Middle frontal gyrus (tissue), 1 donor: ENCODE data around the gene MCC.

ENCODE experiments used
- DNase-seq: peaks from one replicate; pipeline ENCODE4 v3.0.0-alpha.2; 2015; ENCODE audit warnings: low spot score; ENCODE audit errors: extremely low spot score

Gene MCC

GRCh38 chr5:113321276-113321675 is 167.0 kb downstream of the MCC start:
- no peak for DNase-seq

DNA sequence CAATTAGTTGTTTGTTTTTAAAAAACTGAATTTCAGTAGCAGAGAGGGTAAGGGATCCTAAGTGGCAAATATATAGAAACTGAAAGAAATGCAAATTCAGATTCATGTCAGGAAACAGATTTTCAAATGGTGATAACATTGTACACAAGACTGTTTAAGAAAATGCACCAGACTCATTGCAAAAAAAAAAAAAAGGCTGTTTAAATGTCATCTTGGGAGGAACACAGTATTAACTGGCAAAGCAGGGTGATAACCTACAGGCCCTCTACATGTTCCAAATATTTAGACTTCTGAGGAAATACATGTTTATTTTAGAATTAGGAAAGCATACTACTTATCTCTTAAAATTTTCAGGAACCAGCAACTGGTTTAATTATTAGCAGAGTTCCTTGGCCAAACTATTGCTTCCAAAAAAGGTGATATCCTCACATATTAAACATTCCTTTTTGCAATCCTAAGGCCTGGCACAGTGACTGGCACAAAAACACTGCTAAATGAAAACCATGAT is 167.9 kb downstream of the MCC start:
- no peak for DNase-seq

- DNase-seq: no peak
Observed at GRCh38 chr5:113319256-113320053, 168.8 kb downstream of the MCC start.

DNA sequence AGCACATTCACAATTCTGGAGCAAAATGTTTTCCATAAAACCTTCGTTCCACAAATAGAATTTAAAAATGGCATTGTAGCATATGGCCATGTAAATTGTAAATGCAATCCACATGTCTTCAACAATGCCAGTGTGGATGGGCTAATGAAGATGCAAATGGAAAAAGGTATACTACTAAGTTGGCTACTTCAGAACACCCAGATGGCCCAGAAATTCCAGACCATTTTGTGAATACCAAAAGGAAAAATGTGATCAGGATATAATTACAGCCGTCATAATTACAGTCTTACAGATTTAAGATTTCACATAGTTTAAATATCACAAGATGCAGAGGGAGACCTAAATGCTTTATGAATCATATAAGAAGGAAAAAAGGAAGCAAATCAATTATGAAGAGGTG is 170.6 kb downstream of the MCC start:
- no peak for DNase-seq

GRCh38 chr5:113311301-113311700 is 177.0 kb downstream of the MCC start:
- DNase-seq: no peak

GRCh38 chr5:113302120-113302519 is 186.1 kb downstream of the MCC start:
- DNase-seq: no peak

DNA sequence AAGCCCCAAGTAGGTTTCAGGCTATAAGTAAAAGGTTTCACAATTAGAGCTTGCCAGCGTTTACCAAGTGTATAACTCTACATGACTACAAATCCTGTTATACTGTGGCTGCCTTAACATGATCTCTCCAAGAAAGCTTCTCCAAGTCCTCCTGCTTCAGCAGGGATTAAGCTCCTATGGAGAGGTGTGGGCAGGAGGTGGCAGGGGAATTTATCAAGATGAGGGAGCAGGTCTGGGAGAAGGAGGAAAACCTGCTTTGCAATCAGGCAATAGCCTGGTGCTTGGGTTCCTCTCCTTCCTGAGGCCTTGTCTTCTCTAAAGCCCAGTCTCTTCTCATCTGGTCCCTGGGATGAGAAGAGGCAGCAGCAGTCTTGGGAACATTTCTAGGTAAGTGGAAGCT is 188.7 kb downstream of the MCC start:
- DNase-seq: no peak

- DNase-seq: no peak
Observed at GRCh38 chr5:113296676-113297075, 191.6 kb downstream of the MCC start.

DNA sequence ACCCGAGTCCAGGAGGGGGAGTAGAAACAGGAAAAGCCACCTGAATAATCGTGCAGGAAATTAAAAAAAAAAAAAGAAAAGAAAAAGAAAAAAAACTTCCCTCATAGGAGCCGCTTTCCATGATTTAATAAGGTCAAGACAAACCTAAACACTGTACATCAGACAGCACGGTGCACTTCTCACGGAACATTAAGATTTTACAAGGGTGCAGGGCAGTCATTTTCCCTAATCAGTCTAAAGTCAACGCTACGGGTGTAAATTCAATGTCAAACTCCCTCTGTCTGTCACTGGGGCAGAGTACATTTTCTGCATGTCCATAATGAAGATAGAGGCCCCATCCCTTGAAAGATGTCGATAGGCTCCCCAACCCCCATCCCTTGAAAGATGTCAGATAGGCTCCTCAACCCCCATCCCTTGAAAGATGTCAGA is 193.1 kb downstream of the MCC start:
- DNase-seq: no peak

GRCh38 chr5:113294311-113295110 is 193.7 kb downstream of the MCC start:
- peak; percentile 44 for DNase-seq

GRCh38 chr5:113293975-113294310 is 194.3 kb downstream of the MCC start:
- DNase-seq: no peak

GRCh38 chr5:113293068-113293974 is 194.9 kb downstream of the MCC start:
- DNase-seq: no peak

DNA sequence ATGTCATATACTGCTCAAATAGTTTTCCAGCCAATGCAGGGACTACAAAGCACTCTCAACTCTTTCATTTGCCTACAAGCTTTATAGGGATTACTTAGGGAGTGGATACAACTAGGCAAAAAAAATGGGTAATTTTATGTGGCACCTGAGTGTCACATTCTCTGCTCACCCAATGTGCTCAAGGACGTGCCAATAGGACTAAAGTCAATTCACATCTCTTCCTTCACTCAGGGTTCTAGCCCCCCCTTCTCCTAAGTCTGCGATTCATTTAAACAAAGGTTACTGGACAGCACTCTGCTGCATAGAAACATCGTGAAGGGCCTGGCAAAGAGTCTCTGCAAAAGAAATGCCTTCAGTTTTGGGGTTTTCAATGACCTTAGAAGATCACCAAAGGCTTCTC is 195.8 kb downstream of the MCC start:
- no peak for DNase-seq

- DNase-seq: no peak
Observed at GRCh38 chr5:113283558-113283957, 204.7 kb downstream of the MCC start.

GRCh38 chr5:113282472-113282871 is 205.8 kb downstream of the MCC start:
- DNase-seq: no peak

DNA sequence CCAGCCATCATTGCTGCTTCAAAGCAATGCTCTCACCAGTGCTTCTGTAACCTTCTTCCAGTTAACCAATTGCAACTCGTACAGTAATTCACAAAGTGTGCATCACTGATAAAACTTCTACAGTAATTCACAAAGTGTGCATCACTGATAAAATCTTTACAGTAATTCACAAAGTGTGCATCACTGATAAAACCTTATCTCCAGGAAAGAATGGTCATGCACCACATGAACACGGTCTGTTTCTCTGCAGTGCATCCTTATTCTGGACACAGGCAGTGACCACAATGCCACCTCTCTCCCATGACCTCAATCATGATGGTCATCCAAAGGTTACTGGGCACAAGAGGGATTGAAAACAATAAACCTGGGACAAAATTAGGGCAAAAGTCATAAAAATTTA is 207.1 kb downstream of the MCC start:
- DNase-seq: no peak

- DNase-seq: no peak
Observed at GRCh38 chr5:113280541-113280940, 207.7 kb downstream of the MCC start.

DNA sequence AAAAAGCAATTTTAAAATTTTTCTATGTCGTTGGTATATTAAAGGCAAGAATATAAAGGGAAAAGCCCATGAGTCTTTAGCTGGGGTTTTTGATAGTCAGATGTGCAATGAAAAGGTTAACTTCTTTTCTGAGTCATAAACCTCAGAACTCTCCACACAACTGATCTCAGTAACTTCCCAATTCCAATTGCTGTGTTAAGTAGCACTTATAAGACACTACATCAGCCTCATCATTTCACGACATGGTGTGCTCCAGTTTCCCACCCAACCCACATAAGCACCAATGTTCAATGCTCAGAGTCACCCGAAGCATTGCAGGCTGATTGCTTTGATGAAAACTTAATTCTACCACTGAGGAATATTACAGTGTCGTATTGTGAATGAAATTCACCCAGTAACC is 209.3 kb downstream of the MCC start:
- no peak for DNase-seq

GRCh38 chr5:113276493-113276892 is 211.8 kb downstream of the MCC start:
- DNase-seq: no peak

DNA sequence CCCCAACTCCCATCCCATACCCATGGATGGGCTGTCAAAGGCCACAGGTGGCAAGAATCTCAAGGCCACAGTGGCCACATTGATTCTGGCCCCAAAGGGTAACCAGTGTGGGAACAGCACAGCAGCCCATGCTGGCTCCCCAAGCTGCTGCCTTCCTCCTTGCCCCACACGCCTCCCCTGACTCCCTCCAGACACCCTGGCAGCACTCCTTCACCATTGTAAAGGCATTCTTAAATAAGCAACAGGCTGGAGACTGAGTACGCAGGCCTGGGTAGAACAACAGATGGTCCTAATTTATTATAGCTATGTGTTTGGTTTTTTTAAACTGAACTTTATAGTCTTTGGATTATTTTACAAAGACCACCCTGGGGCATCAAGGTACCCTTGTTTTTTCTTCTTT is 212.3 kb downstream of the MCC start:
- no peak for DNase-seq

DNA sequence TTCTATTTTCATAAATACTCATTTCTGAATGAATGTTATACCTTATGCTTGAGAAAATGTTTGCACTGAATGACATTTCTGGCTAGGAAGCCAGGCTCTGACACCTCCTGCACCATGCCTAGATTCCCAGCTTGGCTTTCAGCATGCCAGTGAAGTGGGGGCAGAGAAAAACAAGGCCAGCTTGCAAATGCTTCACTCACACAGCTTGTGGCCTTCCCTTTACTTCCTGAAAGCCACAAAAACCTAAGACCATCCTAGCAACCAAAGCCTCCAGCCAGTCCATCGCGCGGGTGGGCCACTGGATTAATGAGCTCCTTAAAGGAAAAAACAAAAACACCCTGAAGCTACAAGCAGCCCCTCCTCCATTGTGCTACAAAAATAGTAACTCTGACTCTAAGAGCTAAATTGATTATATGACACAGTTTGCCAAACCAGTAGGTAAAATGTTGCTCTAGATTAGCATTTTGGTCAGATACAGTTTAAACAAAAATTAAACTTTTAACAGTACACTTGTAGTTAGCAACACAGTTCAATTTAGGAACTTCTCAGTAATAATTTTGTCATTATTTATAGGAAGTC is 213.3 kb downstream of the MCC start:
- peak; percentile 16 for DNase-seq
